OCI-LY1 (cell line): Measurements from ENCODE around the gene LLCFC1.
A peak's percentile ranks its signal among the peaks of the same experiment; 100 is the strongest.

Experiments used
- H2AFZ ChIP-seq: fragments of 200-600 bp; sonication (generic), shearing (Covaris generic); 2 replicates; pipeline ENCODE4 v1.6.0; 2014; ENCODE audit warnings: antibody characterized with exemption, mild to moderate bottlenecking, low read length
- H3F3A ChIP-seq: fragments of 200-600 bp; sonication (generic), shearing (Covaris generic); 2 replicates; pipeline ENCODE4 v1.6.0; 2014; ENCODE audit warnings: mild to moderate bottlenecking, antibody characterized with exemption, low read length, moderate library complexity; ENCODE audit not compliant: insufficient read depth
- H3K27ac ChIP-seq: fragments of 200-600 bp; sonication (generic); 2 replicates; pipeline ENCODE4 v1.5.1; 2014; ENCODE audit warnings: low read length, mixed run types, mild to moderate bottlenecking, low read depth; ENCODE audit not compliant: poor library complexity, severe bottlenecking
- H3K27me3 ChIP-seq: fragments of 200-600 bp; sonication (generic); 2 replicates; pipeline ENCODE4 v1.6.0; 2014; ENCODE audit warnings: antibody characterized with exemption, mild to moderate bottlenecking, low read length, moderate library complexity; ENCODE audit not compliant: insufficient read depth
- H3K36me3 ChIP-seq: fragments of 200-600 bp; sonication (generic); 2 replicates; pipeline ENCODE4 v1.6.1; 2014; ENCODE audit warnings: mild to moderate bottlenecking, antibody characterized with exemption, low read length, moderate library complexity, mixed read lengths; ENCODE audit not compliant: insufficient read depth
- H3K4me1 ChIP-seq: fragments of 200-600 bp; sonication (generic); 2 replicates; pipeline ENCODE4 v1.5.1; 2014; ENCODE audit warnings: mild to moderate bottlenecking, low read length, moderate library complexity; ENCODE audit not compliant: insufficient read depth, severe bottlenecking
- H3K4me2 ChIP-seq: fragments of 200-600 bp; sonication (generic), shearing (Covaris generic); 2 replicates; pipeline ENCODE4 v1.6.1; 2014; ENCODE audit warnings: low read length
- H3K4me3 ChIP-seq: fragments of 200-600 bp; sonication (generic); 2 replicates; pipeline ENCODE4 v1.5.1; 2014; ENCODE audit warnings: low read length, low read depth, mild to moderate bottlenecking, mixed read lengths; ENCODE audit not compliant: poor library complexity, severe bottlenecking
- H3K79me2 ChIP-seq: fragments of 200-600 bp; shearing (Covaris generic); 2 replicates; pipeline ENCODE4 v1.6.1; 2016; ENCODE audit warnings: mixed run types, low read length, mixed read lengths; ENCODE audit not compliant: insufficient read depth
- H3K9ac ChIP-seq: fragments of 200-600 bp; sonication (generic), shearing (Covaris generic); 2 replicates; pipeline ENCODE4 v1.6.1; 2014; ENCODE audit warnings: mild to moderate bottlenecking, low read length, mixed read lengths
- H3K9me2 ChIP-seq: fragments of 200-600 bp; sonication (generic), shearing (Covaris generic); 2 replicates; pipeline ENCODE4 v1.6.1; 2014; ENCODE audit warnings: low read depth, mild to moderate bottlenecking, low read length, mixed read lengths
- H3K9me3 ChIP-seq: fragments of 200-600 bp; shearing (Covaris generic); 2 replicates; pipeline ENCODE4 v1.6.1; 2014; ENCODE audit warnings: low read length, mixed read lengths
- H4K20me1 ChIP-seq: fragments of 200-600 bp; sonication (generic), shearing (Covaris generic); 2 replicates; pipeline ENCODE4 v1.6.0; 2016; ENCODE audit warnings: mild to moderate bottlenecking, low read length; ENCODE audit not compliant: insufficient read depth
- EZH2 ChIP-seq: fragments of 200-600 bp; sonication (generic), shearing (Covaris generic); IDR thresholded peaks from 2 replicates; pipeline ENCODE4 v1.8.0; 2017; ENCODE audit warnings: borderline replicate concordance, mixed run types, mild to moderate bottlenecking, antibody characterized with exemption, low read length, moderate library complexity, mixed read lengths
- TF ChIP-seq, protein P1 (sequence below): fragments of 200-600 bp; sonication (generic), shearing (Covaris generic); IDR thresholded peaks from 2 replicates; pipeline ENCODE4 v1.5.1; 2017; ENCODE audit warnings: mild to moderate bottlenecking, antibody characterized with exemption, low read length, moderate library complexity, mixed read lengths

Gene LLCFC1

DNA sequence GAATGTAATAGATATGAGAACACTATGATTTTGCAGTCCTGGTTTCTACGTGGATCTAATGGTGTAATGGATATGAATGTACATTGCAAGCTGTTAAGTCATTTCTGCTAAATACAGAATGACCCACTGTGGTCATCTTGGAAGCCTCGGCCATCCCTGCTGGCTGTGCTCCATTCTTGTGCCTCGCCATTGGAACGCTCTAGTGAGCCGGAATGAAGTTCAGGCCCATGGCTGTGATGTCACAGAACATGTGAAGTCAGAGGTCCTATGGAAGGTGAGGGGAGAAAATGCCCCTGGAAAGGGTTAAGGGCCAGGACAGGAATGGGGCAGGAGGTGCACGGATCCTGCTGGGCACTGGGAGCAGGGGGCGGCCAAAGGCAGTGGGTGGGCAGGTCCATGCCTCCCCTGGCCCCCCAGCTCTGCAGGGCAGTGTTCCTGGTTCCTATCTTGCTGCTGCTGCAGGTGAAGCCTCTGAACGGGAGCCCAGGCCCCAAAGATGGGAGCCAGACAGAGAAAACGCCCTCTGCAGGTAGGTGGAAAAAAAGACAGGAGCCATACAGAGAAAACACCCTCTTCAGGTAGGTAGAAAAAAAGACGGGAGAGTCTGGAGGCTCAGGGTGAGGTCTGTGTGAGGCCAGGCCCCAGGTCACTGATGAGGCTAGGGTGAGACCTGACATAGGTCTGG is at the start of gene LLCFC1:
Gene LLCFC1 (plus strand): TSS at position 259 of the 685 bp plus-strand sequence. CDS start 138 bp downstream, at position 397.
- H3K9me3 ChIP-seq = no peaks in the 10 kb centered on the region
- H3K27me3 ChIP-seq = no peaks in the 10 kb centered on the region
- no peaks in the 10 kb centered on the region for H3F3A ChIP-seq
- H4K20me1 ChIP-seq = no peaks in the 10 kb centered on the region
- H3K9me2 ChIP-seq = no peaks in the 10 kb centered on the region
- no peak for TF ChIP-seq EZH2
- TF ChIP-seq, protein P1, sequence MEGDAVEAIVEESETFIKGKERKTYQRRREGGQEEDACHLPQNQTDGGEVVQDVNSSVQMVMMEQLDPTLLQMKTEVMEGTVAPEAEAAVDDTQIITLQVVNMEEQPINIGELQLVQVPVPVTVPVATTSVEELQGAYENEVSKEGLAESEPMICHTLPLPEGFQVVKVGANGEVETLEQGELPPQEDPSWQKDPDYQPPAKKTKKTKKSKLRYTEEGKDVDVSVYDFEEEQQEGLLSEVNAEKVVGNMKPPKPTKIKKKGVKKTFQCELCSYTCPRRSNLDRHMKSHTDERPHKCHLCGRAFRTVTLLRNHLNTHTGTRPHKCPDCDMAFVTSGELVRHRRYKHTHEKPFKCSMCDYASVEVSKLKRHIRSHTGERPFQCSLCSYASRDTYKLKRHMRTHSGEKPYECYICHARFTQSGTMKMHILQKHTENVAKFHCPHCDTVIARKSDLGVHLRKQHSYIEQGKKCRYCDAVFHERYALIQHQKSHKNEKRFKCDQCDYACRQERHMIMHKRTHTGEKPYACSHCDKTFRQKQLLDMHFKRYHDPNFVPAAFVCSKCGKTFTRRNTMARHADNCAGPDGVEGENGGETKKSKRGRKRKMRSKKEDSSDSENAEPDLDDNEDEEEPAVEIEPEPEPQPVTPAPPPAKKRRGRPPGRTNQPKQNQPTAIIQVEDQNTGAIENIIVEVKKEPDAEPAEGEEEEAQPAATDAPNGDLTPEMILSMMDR = peak; percentile 74
- no peaks in the 10 kb centered on the region for H3K36me3 ChIP-seq
- H3K79me2 ChIP-seq = no peaks in the 10 kb centered on the region
- H3K27ac ChIP-seq = no peak within 1 kb of the TSS
- H2AFZ ChIP-seq = no peak within 1 kb of the TSS
- no peak within 1 kb of the TSS for H3K4me3 ChIP-seq
- H3K4me1 ChIP-seq = no peaks in the 10 kb centered on the region
- H3K4me2 ChIP-seq = no peak within 1 kb of the TSS
- H3K9ac ChIP-seq = no peak within 1 kb of the TSS

DNA sequence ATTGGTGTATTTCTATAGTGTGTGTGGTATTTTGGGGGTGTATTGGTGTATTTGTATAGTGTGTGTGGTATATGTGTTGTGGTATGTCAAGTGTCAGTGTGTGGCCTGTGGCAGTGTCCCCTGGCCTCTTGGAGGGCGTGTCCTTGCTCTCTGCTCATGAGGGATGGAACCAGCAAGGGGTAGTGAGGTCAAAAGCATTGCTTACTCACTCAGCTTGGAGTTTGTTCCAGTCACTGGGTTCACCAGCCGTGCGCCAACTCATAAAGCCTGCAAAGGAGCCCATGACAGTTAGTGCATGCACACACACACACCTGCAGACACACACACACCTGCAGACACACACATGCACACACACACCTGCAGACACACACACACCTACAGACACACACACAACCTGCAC is 49.5 kb upstream of the LLCFC1 start:
- no peaks in the 10 kb centered on the region for H3K4me1 ChIP-seq
- no peaks in the 10 kb centered on the region for H3F3A ChIP-seq
- H3K9me3 ChIP-seq = no peaks in the 10 kb centered on the region
- H4K20me1 ChIP-seq = no peaks in the 10 kb centered on the region
- no peak for TF ChIP-seq EZH2
- TF ChIP-seq, protein P1 = no peak
- H3K27ac ChIP-seq = no peak overlapping the region
- no peak overlapping the region for H2AFZ ChIP-seq
- no peaks in the 10 kb centered on the region for H3K79me2 ChIP-seq
- H3K9me2 ChIP-seq = no peaks in the 10 kb centered on the region
- no peak overlapping the region for H3K4me2 ChIP-seq
- H3K4me3 ChIP-seq = no peak overlapping the region
- H3K36me3 ChIP-seq = no peaks in the 10 kb centered on the region
- H3K9ac ChIP-seq = no peak overlapping the region
- no peaks in the 10 kb centered on the region; the same call in none of the 2 replicates for H3K27me3 ChIP-seq

DNA sequence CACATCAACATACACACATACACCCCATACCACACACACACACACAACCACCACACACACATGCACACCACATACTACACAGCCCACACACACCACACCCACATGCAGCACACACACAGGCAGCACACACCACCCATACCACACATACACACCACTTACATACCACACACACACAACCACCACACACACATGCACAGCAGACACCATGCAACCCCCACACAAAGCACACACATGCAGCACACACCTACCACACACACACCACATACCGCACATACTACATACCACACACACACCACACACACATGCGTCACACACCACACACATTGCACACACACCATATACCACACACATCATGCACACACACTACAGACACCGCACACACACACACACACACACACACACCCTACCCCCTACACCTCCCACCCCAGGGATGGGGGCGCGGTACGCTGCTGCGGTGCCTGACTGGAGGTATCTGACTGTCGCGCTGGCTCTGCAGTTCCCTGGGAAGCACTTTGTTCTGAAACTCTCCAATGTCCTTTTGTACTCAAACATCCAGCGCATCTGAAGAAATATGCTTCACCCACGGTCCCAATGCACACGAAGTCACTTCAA is 48.3 kb upstream of the LLCFC1 start:
- TF ChIP-seq EZH2 = no peak
- no peaks in the 10 kb centered on the region for H4K20me1 ChIP-seq
- H3K9me2 ChIP-seq = no peaks in the 10 kb centered on the region
- H3K27ac ChIP-seq = no peak overlapping the region
- H3K9me3 ChIP-seq = no peaks in the 10 kb centered on the region
- H3K4me3 ChIP-seq = no peak overlapping the region
- no peaks in the 10 kb centered on the region for H3F3A ChIP-seq
- no peak overlapping the region for H3K9ac ChIP-seq
- no peaks in the 10 kb centered on the region; the same call in none of the 2 replicates for H3K27me3 ChIP-seq
- H3K4me1 ChIP-seq = no peaks in the 10 kb centered on the region
- no peak overlapping the region for H3K4me2 ChIP-seq
- H2AFZ ChIP-seq = no peak overlapping the region
- no peaks in the 10 kb centered on the region for H3K79me2 ChIP-seq
- H3K36me3 ChIP-seq = no peaks in the 10 kb centered on the region
